Stimulated activated CD4-positive, alpha-beta T cell treated with anti-CD3 and anti-CD28 coated beads, TNF-alpha, amount 100 ng/mL, for 48 hours (primary cell): ENCODE data around the gene CHPT1.

Experiments
- DNase-seq, 3 donors: peaks; one replicate each; pipeline ENCODE4 v3.0.0-alpha.2; 2020; ENCODE audit warnings: low read depth in 3 of 3

CHPT1 gene

GRCh38 chr12:101763246-101763931 is 65.9 kb downstream of the CHPT1 start:
- DNase-seq = no peak

GRCh38 chr12:101764051-101764792 is 66.8 kb downstream of the CHPT1 start:
- DNase-seq = no peak

GRCh38 chr12:101767537-101767936 is 70.1 kb downstream of the CHPT1 start:
- DNase-seq = no peak

- DNase-seq = no peak
Measured at GRCh38 chr12:101768781-101769180, 71.3 kb downstream of the CHPT1 start.

DNA sequence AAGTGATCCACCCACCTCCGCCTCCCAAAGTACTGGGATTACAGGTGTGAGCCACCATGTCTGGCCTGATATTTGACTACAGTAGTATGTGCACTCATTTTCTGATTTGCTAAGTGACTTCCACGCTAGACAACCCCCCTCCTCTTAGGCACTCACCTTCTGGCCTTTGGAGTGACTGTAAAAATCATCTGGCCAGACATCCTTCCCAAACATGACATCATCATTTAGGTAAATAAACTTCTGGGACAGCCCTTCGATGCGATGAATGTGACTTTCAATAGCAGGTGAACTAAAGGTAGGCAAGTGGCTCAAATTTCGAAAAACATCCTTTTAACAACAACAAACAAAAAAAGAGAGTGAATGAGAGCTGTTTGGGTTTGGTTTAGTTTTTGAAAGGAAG is 72.4 kb downstream of the CHPT1 start:
- DNase-seq = no peak

GRCh38 chr12:101772012-101772775 is 74.8 kb downstream of the CHPT1 start:
- DNase-seq = no peak

DNA sequence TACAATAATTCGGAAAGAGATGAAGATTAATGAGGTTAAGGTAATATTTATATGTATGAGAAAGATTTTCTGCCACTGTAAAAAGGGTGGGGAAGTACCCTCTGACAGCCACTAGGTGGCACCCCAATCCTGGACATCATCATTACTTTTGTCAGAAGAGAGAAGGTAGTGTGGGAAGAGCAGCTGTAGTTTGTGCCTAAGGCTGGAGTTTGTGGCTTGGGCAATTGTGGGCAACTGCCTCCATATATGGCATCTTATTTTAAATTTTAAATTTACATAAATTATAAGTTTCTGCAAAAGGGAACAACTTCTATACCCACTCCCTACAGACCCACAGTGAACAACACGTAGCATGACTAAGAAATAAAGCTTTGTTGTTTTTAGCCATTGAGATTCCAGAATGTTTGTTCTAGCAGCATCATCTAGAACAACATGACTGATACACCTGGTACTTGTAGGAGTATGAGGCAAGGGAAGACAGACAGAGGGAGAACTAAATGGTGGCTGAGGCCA is 76.3 kb downstream of the CHPT1 start:
- DNase-seq = peak; percentile 19 to 37 (median 35)

DNA sequence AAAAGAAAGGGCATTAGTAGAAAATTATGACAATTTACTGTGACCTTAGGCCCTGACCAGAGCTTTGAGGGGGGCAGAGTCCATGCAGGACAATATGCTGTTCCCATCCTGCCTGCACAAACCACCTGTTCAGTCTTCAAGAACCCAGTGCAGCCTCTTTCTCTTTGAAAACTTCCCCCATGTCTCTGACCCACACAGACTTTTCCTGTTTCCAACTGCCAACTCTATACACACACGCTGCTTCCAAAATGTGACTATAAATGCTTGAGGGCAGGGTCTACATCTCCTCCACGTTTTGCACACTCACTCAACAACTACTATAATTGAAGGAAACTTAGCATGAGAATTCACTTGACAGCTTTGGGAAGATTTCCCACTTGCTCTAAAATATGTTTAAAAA is 78.4 kb downstream of the CHPT1 start:
- DNase-seq = no peak

DNA sequence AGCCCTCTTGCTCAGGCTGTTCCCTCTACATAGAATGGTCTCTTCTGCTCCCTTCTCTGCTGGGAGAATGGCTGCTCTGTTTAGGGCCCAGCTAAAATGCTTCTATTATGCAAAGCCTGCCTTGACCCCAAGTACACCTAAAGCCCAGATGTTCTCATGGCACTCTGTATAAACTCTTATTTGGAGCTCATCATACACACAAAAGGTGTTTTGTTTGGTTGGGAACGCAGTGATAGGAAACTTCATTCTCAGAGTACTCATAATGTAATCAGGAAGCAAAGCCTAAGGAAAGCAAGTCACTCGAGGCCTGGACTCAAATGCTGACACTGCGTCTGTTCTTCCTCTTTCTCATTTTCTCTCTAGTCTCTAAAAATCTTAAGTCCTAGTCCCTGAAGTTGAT is 80.0 kb downstream of the CHPT1 start:
- no peak for DNase-seq

DNA sequence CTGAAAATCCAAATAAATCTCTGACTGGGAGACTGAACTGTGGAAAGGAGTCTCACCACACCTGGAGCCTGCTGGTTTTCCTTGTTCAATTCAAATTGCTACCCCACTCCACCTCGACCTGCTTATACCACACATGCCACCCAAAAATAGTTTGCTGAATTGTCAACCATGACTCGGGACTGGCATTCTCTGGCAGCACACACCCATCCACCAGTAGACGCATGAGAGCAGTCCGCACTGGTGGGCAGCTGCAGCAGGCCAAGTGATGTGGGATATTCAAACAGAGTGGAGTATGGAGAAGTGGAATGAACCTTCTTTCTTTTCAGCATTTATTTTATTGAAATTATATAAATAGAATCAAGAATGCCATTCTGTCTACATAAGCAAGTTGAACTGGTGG is 80.5 kb downstream of the CHPT1 start:
- DNase-seq = no peak
